Type B pancreatic cell (in vitro differentiated cells): Measurements from ENCODE around the gene ZBED4. TPM values are rescaled to one million over a fixed set of nuclear protein-coding genes. Genes with fewer than 3 reads are reported as not detected.

Experiments
- DNase-seq: peaks from one replicate; pipeline ENCODE4 v3.0.0; 2021; ENCODE audit warnings: mixed read lengths; ENCODE audit not compliant: unreplicated experiment; ENCODE audit errors: extremely low spot score
- H3K27ac Mint-ChIP-seq: 2 replicates; pipeline ENCODE4 v1.8.0; 2021; ENCODE audit warnings: mild to moderate bottlenecking, mixed read lengths
- H3K27me3 Mint-ChIP-seq: 2 replicates; pipeline ENCODE4 v1.8.0; 2021; ENCODE audit warnings: mixed read lengths
- H3K36me3 Mint-ChIP-seq: 2 replicates; pipeline ENCODE4 v1.8.0; 2021; ENCODE audit warnings: mixed read lengths
- H3K4me1 Mint-ChIP-seq: one replicate; pipeline ENCODE4 v1.8.0; 2021; ENCODE audit warnings: mixed read lengths; ENCODE audit not compliant: unreplicated experiment
- H3K4me3 Mint-ChIP-seq: 2 replicates; pipeline ENCODE4 v1.8.0; 2021; ENCODE audit warnings: mild to moderate bottlenecking, mixed read lengths
- H3K9me3 Mint-ChIP-seq: 2 replicates; pipeline ENCODE4 v1.8.0; 2021; ENCODE audit warnings: mixed read lengths
- total RNA-seq: library from RNA; stranded (reverse); gene quantifications from 2 replicates; pipeline ENCODE4 v1.2.1, GENCODE V29; 2021; ENCODE audit warnings: low replicate concordance
- TF ChIP-seq, protein P1 (sequence below): fragments of 200-600 bp; sonication (generic); conservative IDR thresholded peaks from 2 replicates; pipeline ENCODE4 v1.5.0; 2021; ENCODE audit warnings: antibody characterized with exemption, mild to moderate bottlenecking

The ZBED4 gene
- total RNA-seq, 1 donor from 2014 or later, result 29.1 TPM

DNA sequence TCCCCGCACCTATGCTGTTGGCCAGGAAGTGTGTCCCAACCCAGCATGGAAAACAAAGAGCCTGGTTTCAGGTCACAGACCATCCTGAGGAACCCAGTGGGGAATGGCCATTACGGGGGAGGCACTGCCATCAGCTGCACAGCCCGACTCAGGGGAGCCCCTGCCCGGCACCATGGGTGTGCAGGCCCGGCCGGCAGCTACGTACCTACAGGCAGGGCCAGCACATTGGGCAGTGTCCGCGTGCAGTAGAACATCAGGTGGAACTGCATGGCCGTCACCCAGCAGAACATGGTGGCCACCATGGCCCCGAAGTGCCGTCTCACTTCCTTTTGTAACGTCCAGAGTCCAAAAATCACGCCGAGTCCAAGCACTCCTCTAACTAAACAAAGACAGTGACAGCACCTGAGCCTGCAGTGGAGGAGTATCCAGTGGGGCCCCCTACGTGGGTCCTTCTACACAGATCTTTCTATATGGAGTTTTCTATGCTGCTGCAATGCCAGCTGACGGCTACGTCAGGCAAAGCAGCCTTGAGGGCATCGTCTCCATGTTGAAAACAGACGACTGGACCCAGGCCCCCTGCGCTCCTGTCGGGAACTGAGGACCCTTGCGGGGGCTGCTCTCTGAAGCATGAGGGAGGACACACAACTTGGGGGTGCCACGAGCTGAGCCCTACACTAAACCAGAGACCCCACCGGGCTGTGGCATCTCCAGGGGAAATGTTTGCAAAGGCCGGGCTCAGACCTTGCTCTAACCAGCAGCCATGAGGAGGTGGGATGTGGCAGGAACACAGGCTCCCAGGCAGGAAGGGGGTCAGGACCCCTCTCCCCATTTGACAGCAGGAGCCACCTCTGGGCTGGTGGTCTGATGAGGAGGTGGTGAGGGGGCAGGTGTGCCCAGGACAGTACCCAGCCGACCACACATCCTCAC is 56.8 kb downstream of the ZBED4 start:
- Mint-ChIP-seq H3K4me3 (no peak overlapping the region), H3K9me3 (no peaks in the 10 kb centered on the region), H3K27me3 (no peaks in the 10 kb centered on the region), H3K4me1 (no peaks in the 10 kb centered on the region), H3K36me3 (peaks cover 10% of the 10 kb centered on the region), H3K27ac (no peak overlapping the region)
- DNase-seq, result no peak
- TF ChIP-seq, protein P1, sequence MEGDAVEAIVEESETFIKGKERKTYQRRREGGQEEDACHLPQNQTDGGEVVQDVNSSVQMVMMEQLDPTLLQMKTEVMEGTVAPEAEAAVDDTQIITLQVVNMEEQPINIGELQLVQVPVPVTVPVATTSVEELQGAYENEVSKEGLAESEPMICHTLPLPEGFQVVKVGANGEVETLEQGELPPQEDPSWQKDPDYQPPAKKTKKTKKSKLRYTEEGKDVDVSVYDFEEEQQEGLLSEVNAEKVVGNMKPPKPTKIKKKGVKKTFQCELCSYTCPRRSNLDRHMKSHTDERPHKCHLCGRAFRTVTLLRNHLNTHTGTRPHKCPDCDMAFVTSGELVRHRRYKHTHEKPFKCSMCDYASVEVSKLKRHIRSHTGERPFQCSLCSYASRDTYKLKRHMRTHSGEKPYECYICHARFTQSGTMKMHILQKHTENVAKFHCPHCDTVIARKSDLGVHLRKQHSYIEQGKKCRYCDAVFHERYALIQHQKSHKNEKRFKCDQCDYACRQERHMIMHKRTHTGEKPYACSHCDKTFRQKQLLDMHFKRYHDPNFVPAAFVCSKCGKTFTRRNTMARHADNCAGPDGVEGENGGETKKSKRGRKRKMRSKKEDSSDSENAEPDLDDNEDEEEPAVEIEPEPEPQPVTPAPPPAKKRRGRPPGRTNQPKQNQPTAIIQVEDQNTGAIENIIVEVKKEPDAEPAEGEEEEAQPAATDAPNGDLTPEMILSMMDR, result no peak

DNA sequence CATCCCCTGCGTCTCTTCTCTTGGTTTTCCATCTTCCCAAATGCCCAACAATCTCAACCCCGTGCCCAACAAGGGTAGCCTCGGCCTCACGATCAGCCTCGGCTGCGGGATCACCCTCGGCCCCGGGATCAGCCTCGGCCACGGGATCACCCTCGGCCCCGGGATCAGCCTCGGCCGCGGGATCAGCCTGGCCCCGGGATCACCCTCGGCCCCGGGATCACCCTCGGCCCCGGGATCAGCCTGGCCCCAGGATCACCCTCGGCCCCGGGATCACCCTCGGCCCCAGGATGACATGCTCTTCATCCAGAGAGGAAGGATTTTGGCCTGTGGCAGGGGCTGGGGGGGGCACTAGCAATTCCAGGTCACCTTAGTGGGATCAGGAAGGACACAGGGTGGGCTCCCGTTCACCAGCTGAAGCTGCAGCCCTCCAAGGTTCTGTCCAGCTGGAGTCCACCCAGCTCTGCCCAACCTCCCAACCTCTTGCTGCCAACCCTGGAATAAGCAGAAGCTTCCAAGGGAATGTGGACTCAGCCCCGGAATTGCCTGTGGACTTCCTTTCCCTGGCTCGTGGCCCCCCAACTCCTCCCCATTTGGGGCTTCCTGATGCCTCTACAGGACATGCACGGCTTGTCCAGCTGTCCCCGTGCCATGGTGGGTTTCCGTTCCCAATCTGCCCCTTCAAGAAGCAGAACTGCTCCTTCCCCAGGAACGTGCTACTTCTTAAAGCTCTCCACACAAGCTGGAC is 58.4 kb downstream of the ZBED4 start:
- DNase-seq, result no peak
- H3K9me3 Mint-ChIP-seq, result no peaks in the 10 kb centered on the region
- H3K36me3 Mint-ChIP-seq, result peaks cover 8% of the 10 kb centered on the region
- H3K4me3 Mint-ChIP-seq, result no peak overlapping the region
- no peaks in the 10 kb centered on the region for H3K4me1 Mint-ChIP-seq
- TF ChIP-seq, protein P1, result no peak
- no peaks in the 10 kb centered on the region for H3K27me3 Mint-ChIP-seq
- no peak overlapping the region for H3K27ac Mint-ChIP-seq

DNA sequence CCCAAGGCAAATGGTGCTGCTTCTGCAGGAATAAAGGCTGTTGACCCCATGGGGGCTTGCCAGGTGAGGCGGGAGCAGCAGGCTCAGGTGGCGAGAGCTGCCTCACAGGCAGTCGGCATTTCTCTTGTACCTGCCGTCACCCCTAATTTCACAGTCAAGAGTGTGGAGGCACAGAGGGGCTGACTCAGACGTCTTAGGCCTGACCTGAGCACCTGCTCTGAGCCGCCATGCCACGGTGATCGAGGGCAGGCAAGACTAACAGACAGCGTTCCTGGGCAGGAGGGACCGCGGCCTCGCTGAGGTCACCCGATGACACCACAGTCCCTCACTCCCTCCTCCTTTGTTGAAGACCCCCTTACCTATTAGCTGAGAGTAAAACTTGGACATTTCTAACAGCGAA is 59.4 kb downstream of the ZBED4 start:
- Mint-ChIP-seq H3K4me1 (no peaks in the 10 kb centered on the region), H3K36me3 (no peaks in the 10 kb centered on the region), H3K27ac (no peak overlapping the region), H3K27me3 (no peaks in the 10 kb centered on the region), H3K4me3 (no peak overlapping the region), H3K9me3 (no peaks in the 10 kb centered on the region)
- DNase-seq, result no peak
- TF ChIP-seq, protein P1, result no peak

DNA sequence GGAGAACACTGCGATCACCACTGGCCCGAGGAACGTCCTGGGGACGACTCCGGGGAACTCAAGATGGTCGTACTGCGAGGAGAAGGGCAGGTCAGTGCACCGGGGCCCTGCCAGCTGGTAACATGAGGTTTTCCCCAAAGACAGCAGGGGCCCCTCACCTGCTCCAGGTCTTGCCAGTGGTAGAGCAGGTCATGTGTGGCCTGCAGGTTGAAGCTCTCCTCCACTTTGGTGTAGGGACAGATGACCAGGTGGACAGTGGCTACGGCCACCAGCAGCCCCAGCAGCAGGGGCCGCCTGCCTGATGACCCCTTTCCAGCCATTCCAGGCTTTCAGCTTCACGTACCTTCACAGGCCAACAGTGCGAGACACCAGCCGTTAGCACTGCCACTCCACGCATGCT is 59.8 kb downstream of the ZBED4 start:
- Mint-ChIP-seq H3K9me3 (no peaks in the 10 kb centered on the region), H3K4me3 (no peak overlapping the region), H3K27ac (no peak overlapping the region), H3K27me3 (no peaks in the 10 kb centered on the region), H3K4me1 (no peaks in the 10 kb centered on the region), H3K36me3 (no peaks in the 10 kb centered on the region)
- no peak for DNase-seq
- TF ChIP-seq, protein P1, result no peak

DNA sequence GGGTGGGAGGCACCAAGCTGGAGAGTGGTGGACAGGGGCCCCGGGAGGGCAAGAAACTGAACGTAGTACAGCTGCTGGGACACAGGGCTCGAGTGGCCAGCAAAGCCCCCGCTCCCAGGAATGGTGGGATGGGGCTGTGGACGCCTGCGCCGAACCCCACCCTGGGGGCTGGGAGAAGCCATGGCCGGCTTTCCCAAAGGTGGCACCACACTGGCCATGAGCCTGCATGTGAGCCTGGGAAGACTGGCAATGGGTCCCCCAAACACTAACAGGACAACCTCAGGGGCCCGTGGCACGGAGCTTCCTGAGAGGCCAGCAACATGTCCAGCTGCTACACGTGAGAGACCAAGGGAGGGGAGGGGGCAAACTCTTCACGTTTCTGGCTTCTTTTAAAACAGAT is 60.6 kb downstream of the ZBED4 start:
- no peaks in the 10 kb centered on the region for H3K9me3 Mint-ChIP-seq
- no peaks in the 10 kb centered on the region for H3K27me3 Mint-ChIP-seq
- H3K36me3 Mint-ChIP-seq, result no peaks in the 10 kb centered on the region
- no peak for DNase-seq
- H3K27ac Mint-ChIP-seq, result no peak overlapping the region
- no peaks in the 10 kb centered on the region for H3K4me1 Mint-ChIP-seq
- TF ChIP-seq, protein P1, result no peak
- no peak overlapping the region for H3K4me3 Mint-ChIP-seq
